Putamen (tissue), 1 donor: ENCODE results near the gene ZBTB43.
"Not testable (repeated sequence)": the region's sequence is repeated elsewhere in the genome, so short reads cannot be mapped to it uniquely, and the experiment has no call there.

ENCODE experiments used
- DNase-seq: peaks from one replicate; pipeline ENCODE4 v3.0.0-alpha.2; 2016; ENCODE audit warnings: low spot score

ZBTB43 gene

GRCh38 chr9:126790561-126790960, 14.3 kb upstream of the ZBTB43 start:
- DNase-seq, result no peak

- DNase-seq, result no peak
Observed at GRCh38 chr9:126791406-126792230, 13.2 kb upstream of the ZBTB43 start.

GRCh38 chr9:126793686-126794417, 11.0 kb upstream of the ZBTB43 start:
- no peak for DNase-seq

GRCh38 chr9:126794441-126794840, 10.4 kb upstream of the ZBTB43 start:
- DNase-seq, result no peak

GRCh38 chr9:126796758-126797157, 8.1 kb upstream of the ZBTB43 start:
- DNase-seq, result no peak

GRCh38 chr9:126797903-126798302, 6.9 kb upstream of the ZBTB43 start:
- no peak for DNase-seq

GRCh38 chr9:126799034-126799433, 5.8 kb upstream of the ZBTB43 start:
- DNase-seq, result no peak

GRCh38 chr9:126802318-126803059, 2.4 kb upstream of the ZBTB43 start:
- no peak for DNase-seq

GRCh38 chr9:126804198-126804695, 593 bp upstream of the ZBTB43 start:
- no peak for DNase-seq

GRCh38 chr9:126805554-126806262, 868 bp downstream of the ZBTB43 start:
- no peak for DNase-seq

- no peak for DNase-seq
Observed at GRCh38 chr9:126806336-126806735, 1.5 kb downstream of the ZBTB43 start.

- no peak for DNase-seq
Observed at GRCh38 chr9:126809068-126809467, 4.2 kb downstream of the ZBTB43 start.

GRCh38 chr9:126810221-126810620, 5.4 kb downstream of the ZBTB43 start:
- DNase-seq, result not testable (repeated sequence)

- no peak for DNase-seq
Observed at GRCh38 chr9:126813072-126813471, 8.2 kb downstream of the ZBTB43 start.

- no peak for DNase-seq
Observed at GRCh38 chr9:126814091-126814490, 9.3 kb downstream of the ZBTB43 start.

GRCh38 chr9:126817615-126818014, 12.8 kb downstream of the ZBTB43 start:
- not testable (repeated sequence) for DNase-seq

- DNase-seq, result no peak
Observed at GRCh38 chr9:126818482-126818881, 13.6 kb downstream of the ZBTB43 start.

GRCh38 chr9:126819482-126819881, 14.6 kb downstream of the ZBTB43 start:
- no peak for DNase-seq

GRCh38 chr9:126822278-126822677, 17.4 kb downstream of the ZBTB43 start:
- peak; percentile 60 for DNase-seq

GRCh38 chr9:126822873-126823272, 18.0 kb downstream of the ZBTB43 start:
- no peak for DNase-seq

- DNase-seq, result not testable (repeated sequence)
Observed at GRCh38 chr9:126824052-126824451, 19.2 kb downstream of the ZBTB43 start.

- no peak for DNase-seq
Observed at GRCh38 chr9:126827227-126827626, 22.4 kb downstream of the ZBTB43 start.
